Esophagus muscularis mucosa (tissue), 4 donors: ENCODE results near the gene SET. TPM values are rescaled to one million over a fixed set of nuclear protein-coding genes. Genes with fewer than 3 reads are reported as not detected.

ENCODE experiments used
- DNase-seq: peaks from one replicate; pipeline ENCODE4 v3.0.0-alpha.2; 2017; ENCODE audit errors: extremely low spot score
- H3K27ac ChIP-seq, 4 donors: fragments of 200-600 bp; sonication (generic); replicated peaks in 1 of 4; 1 replicate in 3 of 4; 2 replicates in 1 of 4; pipeline ENCODE4 v1.5.1; 2016 to 2019; ENCODE audit warnings: mild to moderate bottlenecking in 1 of 4
- H3K27me3 ChIP-seq, 4 donors: fragments of 200-600 bp; sonication (generic); one replicate each; pipeline versions ENCODE4 v1.5.1 to v1.6.0; 2016 to 2019
- H3K36me3 ChIP-seq, 4 donors: fragments of 200-600 bp; sonication (generic); one replicate each; pipeline ENCODE4 v1.5.1; 2016 to 2019
- H3K4me1 ChIP-seq, 4 donors: fragments of 200-600 bp; sonication (generic); one replicate each; pipeline ENCODE4 v1.5.1; 2016 to 2019
- H3K4me3 ChIP-seq, 4 donors: fragments of 200-600 bp; sonication (generic); 1 replicate in 2 of 4; 2 replicates in 2 of 4; pipeline ENCODE4 v1.5.1; 2016 to 2019; ENCODE audit warnings: mild to moderate bottlenecking in 4 of 4, moderate library complexity in 1 of 4
- H3K9me3 ChIP-seq, 4 donors: fragments of 200-600 bp; sonication (generic); 1 replicate in 3 of 4; 2 replicates in 1 of 4; pipeline ENCODE4 v1.5.1; 2016 to 2019
- EP300 ChIP-seq: sonication (generic); formaldehyde crosslinking; IDR thresholded peaks from one replicate; pipeline ENCODE4 v1.6.1; 2017; ENCODE audit warnings: antibody characterized with exemption
- POLR2A ChIP-seq: fragments of 450-650 bp; IDR thresholded peaks from one replicate; pipeline ENCODE4 v1.6.1; 2017; ENCODE audit warnings: antibody characterized with exemption, moderate library complexity, mild to moderate bottlenecking, low read depth
- POLR2AphosphoS5 ChIP-seq, 2 donors: sonication (generic); formaldehyde crosslinking; IDR thresholded peaks; one replicate each; pipeline ENCODE4 v1.6.1; 2017; ENCODE audit warnings: antibody characterized with exemption in 2 of 2
- WGBS: methylation state at CpG from one replicate; pipeline ENCODE4 v1.1.5; 2018; 5-methylcytosine and 5-hydroxymethylcytosine counted together
- intact Hi-C: fragments of 100-400 bp; cut with DNase I; formaldehyde crosslinking; loops from one replicate; pipeline ENCODE4 v1.15.1; 2023
- small RNA-seq, 3 donors: library from RNA; depleted of rRNA; stranded (forward); fragments of <200 nt; gene quantifications; one replicate each; pipeline ENCODE3, GENCODE V24; 2016
- total RNA-seq, 4 donors: library from RNA; depleted of rRNA; stranded (reverse); fragments of >200 nt; gene quantifications; one replicate each; pipeline versions ENCODE4 v1.1.0 to v1.2.1, GENCODE V29; 2016
- TF ChIP-seq, protein P1 (sequence below), 3 experiments: fragments of 200-600 bp in 2 of 3; fragments of 450-650 bp in 1 of 3; sonication (generic) in 2 of 3; IDR thresholded peaks; one replicate each; pipeline ENCODE4 v1.5.1; 2017 to 2019; ENCODE audit warnings: antibody characterized with exemption in 3 of 3, mild to moderate bottlenecking in 2 of 3, moderate library complexity in 1 of 3

Gene SET
- total RNA-seq, 4 donors from 2014 or later, result 170 to 239 (median 205) TPM

- WGBS, result 80% methylated on average over 11 of the region's 20 CpGs
- Histone ChIP-seq H3K36me3 (peaks cover 25 to 78% (median 64%) of the 10 kb centered on the region in 4 donors), H3K4me3 (no peak overlapping the region), H3K4me1 (no peaks in the 10 kb centered on the region), H3K9me3 (no peaks in the 10 kb centered on the region), H3K27me3 (no peaks in the 10 kb centered on the region), H3K27ac (no peak overlapping the region)
- TF ChIP-seq POLR2A, result no peak
- TF ChIP-seq EP300, result no peak
- TF ChIP-seq, protein P1, sequence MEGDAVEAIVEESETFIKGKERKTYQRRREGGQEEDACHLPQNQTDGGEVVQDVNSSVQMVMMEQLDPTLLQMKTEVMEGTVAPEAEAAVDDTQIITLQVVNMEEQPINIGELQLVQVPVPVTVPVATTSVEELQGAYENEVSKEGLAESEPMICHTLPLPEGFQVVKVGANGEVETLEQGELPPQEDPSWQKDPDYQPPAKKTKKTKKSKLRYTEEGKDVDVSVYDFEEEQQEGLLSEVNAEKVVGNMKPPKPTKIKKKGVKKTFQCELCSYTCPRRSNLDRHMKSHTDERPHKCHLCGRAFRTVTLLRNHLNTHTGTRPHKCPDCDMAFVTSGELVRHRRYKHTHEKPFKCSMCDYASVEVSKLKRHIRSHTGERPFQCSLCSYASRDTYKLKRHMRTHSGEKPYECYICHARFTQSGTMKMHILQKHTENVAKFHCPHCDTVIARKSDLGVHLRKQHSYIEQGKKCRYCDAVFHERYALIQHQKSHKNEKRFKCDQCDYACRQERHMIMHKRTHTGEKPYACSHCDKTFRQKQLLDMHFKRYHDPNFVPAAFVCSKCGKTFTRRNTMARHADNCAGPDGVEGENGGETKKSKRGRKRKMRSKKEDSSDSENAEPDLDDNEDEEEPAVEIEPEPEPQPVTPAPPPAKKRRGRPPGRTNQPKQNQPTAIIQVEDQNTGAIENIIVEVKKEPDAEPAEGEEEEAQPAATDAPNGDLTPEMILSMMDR (IDR thresholded peaks at IDR 0.05), result no peak
- no peak for TF ChIP-seq POLR2AphosphoS5 (IDR thresholded peaks at IDR 0.05)
- intact Hi-C loops, result no loop called here
- DNase-seq, result no peak
These were observed 53.4 kb downstream of the SET start for GRCh38 chr9:128742401-128742800.

DNA sequence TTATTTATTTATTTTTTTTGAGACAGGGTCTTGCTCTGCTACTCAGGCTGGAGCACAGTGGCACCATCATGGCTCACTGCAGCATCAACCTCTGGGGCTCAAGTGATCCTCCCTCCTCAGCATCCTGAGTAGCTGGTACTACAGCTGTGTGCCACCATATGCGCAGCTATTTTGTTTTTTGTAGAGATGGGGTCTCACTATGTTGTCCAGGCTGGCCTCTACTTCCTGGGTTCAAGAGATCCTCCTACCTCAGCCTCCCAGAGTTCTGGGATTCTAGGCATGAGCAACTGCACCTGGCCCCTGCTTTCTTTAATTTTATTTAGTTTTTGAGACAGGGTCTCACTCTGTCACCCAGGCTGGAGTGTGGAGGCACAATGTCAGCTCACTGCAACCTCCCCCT is 54.4 kb downstream of the SET start:
- no peaks in the 10 kb centered on the region for H3K27me3 ChIP-seq
- DNase-seq, result no peak
- H3K9me3 ChIP-seq, result no peaks in the 10 kb centered on the region
- no peaks in the 10 kb centered on the region for H3K4me1 ChIP-seq
- H3K4me3 ChIP-seq, result no peak overlapping the region
- H3K36me3 ChIP-seq, result peaks cover 27 to 78% (median 68%) of the 10 kb centered on the region in 4 donors
- TF ChIP-seq EP300 (no peak), POLR2A (no peak), POLR2AphosphoS5 (IDR thresholded peaks at IDR 0.05) (no peak)
- TF ChIP-seq, protein P1 (IDR thresholded peaks at IDR 0.05), result no peak
- intact Hi-C loops, result no loop called here
- H3K27ac ChIP-seq, result no peak overlapping the region
- WGBS, result 100% methylated on average over 1 of the region's 1 CpG

Small RNAs within 50 kb of the gene (small RNA-seq; reads per million reads assigned to genes)
- gene RF00017 (0 reads per million in 3 donors), gene RN7SL560P (0 reads per million in 3 donors)

Other genes starting within 250 kb of the SET start
- gene ODF2, start 233.2 kb upstream of the SET start, total RNA-seq, result 10 to 100 TPM; 18.1 to 34.3 (median 23.0) TPM
- gene GLE1, start 184.5 kb upstream of the SET start, total RNA-seq, result 10 to 100 TPM; 18.3 to 27.8 (median 20.5) TPM
- gene SPTAN1, start 136.6 kb upstream of the SET start, total RNA-seq, result 100 to 1,000 TPM; 204 to 368 (median 348) TPM
- gene DYNC2I2, start 32.4 kb upstream of the SET start, total RNA-seq, result 10 to 100 TPM; 27.8 to 54.8 (median 39.2) TPM
- 1 to 10 TPM; 4.0 to 10.0 (median 7.6) TPM for gene PKN3, start 13.3 kb downstream of the SET start, total RNA-seq
- gene ZDHHC12, start 34.9 kb downstream of the SET start, total RNA-seq, result 10 to 100 TPM; 23.3 to 35.7 (median 29.8) TPM
- 100 to 1,000 TPM in 1 of 4 donors, 10 to 100 TPM in 3; 56.5 to 114 (median 79.4) TPM for gene ZER1, start 82.7 kb downstream of the SET start, total RNA-seq
- 10 to 100 TPM; 12.4 to 20.8 (median 16.1) TPM for gene TBC1D13, start 98.0 kb downstream of the SET start, total RNA-seq
- gene ENDOG, start 129.3 kb downstream of the SET start, total RNA-seq, result 10 to 100 TPM; 21.4 to 44.5 (median 37.5) TPM
- 10 to 100 TPM; 15.3 to 36.5 (median 19.8) TPM for gene SPOUT1, start 140.6 kb downstream of the SET start, total RNA-seq
- gene KYAT1, start 192.7 kb downstream of the SET start, total RNA-seq, result 1 to 10 TPM; 4.3 to 8.4 (median 6.2) TPM
- gene LRRC8A, start 192.9 kb downstream of the SET start, total RNA-seq, result 10 to 100 TPM; 39.5 to 94.2 (median 55.6) TPM
- 10 to 100 TPM; 10.4 to 22.3 (median 12.0) TPM for gene PHYHD1, start 231.8 kb downstream of the SET start, total RNA-seq